Measurements from ENCODE around the gene APOL1. TPM values are rescaled to one million over a fixed set of nuclear protein-coding genes. Genes with fewer than 3 reads are reported as not detected.

APOL1 gene
- total and polyA plus RNA-seq, 3 experiments from 2014 or later: 25.6 to 34.3 (median 32.8) TPM

- H3K4me3 Mint-ChIP-seq: peak overlapping the region in 1 of 7 donors; percentile 37
- peaks cover 0 to 4% (median 0%) of the 10 kb centered on the region in 5 donors for H3K9me3 Mint-ChIP-seq
- Histone ChIP-seq H3K4me1 (ENCODE audit: insufficient read depth, low read length) (peaks cover 31% of the 10 kb centered on the region), H3K36me3 (ENCODE audit: insufficient read depth, low read length) (peaks cover 51% of the 10 kb centered on the region), H3K27ac (ENCODE audit: low read depth, low read length) (no peak overlapping the region), H3K9me3 (ENCODE audit: low read length) (no peaks in the 10 kb centered on the region), H3K27me3 (ENCODE audit: insufficient read depth, low read length, poor library complexity, severe bottlenecking) (no peaks in the 10 kb centered on the region), H3K4me3 (ENCODE audit: low read length) (no peak overlapping the region)
- peaks cover 0 to 1% of the 10 kb centered on the region in 2 donors for H3K27me3 Mint-ChIP-seq
- H3K27ac Mint-ChIP-seq: peak overlapping the region in 6 of 8 donors; percentile 20 to 77 (median 70)
- DNase-seq: no peak
- ChIA-PET POLR2A (no interaction called here), CTCF (no interaction called here)
- peaks cover 54 to 64% (median 61%) of the 10 kb centered on the region in 3 donors for H3K4me1 Mint-ChIP-seq
- peaks cover 25 to 91% (median 37%) of the 10 kb centered on the region in 3 donors for H3K36me3 Mint-ChIP-seq
These were observed 18.7 kb upstream of the APOL1 start for GRCh38 chr22:36234213-36234612.

DNA sequence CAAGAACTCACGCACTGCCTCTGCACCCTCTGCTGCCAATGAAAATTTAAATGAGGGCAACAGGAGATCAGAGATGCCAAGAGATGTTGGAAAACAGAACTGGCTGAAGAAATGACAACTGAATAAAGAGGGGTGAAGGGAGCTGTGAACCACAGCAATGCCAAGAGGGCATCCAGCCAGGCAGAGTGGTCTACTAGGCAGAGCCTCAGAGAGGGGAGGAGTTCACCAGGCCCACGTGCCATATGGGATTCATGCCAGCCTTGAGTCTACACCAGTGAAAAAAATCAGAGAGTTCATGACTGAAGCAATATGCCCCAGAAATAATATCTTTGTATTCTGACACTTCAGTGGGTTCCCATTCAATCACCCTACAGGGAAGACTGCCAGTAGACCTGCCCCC is 18.0 kb upstream of the APOL1 start:
- Histone ChIP-seq H3K36me3 (ENCODE audit: insufficient read depth, low read length) (peaks cover 45% of the 10 kb centered on the region), H3K27me3 (ENCODE audit: insufficient read depth, low read length, poor library complexity, severe bottlenecking) (no peaks in the 10 kb centered on the region), H3K4me3 (ENCODE audit: low read length) (no peak overlapping the region), H3K9me3 (ENCODE audit: low read length) (no peaks in the 10 kb centered on the region), H3K27ac (ENCODE audit: low read depth, low read length) (no peak overlapping the region), H3K4me1 (ENCODE audit: insufficient read depth, low read length) (peaks cover 35% of the 10 kb centered on the region)
- Mint-ChIP-seq H3K9me3 (peaks cover 0 to 4% (median 0%) of the 10 kb centered on the region in 5 donors), H3K36me3 (peaks cover 24 to 86% (median 34%) of the 10 kb centered on the region in 3 donors), H3K4me3 (peak overlapping the region in 6 of 7 donors; percentile 32 to 100 (median 68)), H3K4me1 (peaks cover 61 to 71% (median 68%) of the 10 kb centered on the region in 3 donors), H3K27me3 (peaks cover 0 to 1% of the 10 kb centered on the region in 2 donors), H3K27ac (peak overlapping the region; percentile 42 to 77 (median 69))
- DNase-seq: no peak
- ChIA-PET CTCF (no interaction called here), POLR2A (no interaction called here)

DNA sequence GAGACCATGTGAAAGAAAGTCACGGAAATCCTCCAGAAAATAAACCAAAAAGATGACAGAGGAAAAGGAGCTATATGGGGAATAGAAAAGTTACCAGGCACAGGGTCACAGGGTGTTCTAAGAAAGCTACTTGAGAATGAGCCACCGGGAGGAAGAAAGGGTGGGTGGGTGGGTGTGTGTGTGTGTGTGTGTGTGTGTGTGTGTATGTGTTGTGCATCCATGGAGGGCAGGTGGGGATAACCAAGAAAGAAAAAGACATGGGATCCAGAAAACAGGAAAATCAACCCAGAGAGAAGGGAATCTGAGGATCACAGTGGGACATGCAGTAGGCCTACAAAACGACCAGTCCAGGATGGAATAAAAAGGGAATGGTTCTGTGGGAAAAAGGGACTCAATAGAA is 17.3 kb upstream of the APOL1 start:
- peak overlapping the region in 5 of 8 donors; percentile 47 to 77 (median 68) for H3K27ac Mint-ChIP-seq
- Histone ChIP-seq H3K4me3 (ENCODE audit: low read length) (no peak overlapping the region), H3K9me3 (ENCODE audit: low read length) (no peaks in the 10 kb centered on the region), H3K4me1 (ENCODE audit: insufficient read depth, low read length) (peaks cover 37% of the 10 kb centered on the region), H3K27me3 (ENCODE audit: insufficient read depth, low read length, poor library complexity, severe bottlenecking) (no peaks in the 10 kb centered on the region), H3K27ac (ENCODE audit: low read depth, low read length) (no peak overlapping the region), H3K36me3 (ENCODE audit: insufficient read depth, low read length) (peaks cover 39% of the 10 kb centered on the region)
- ChIA-PET CTCF (interaction anchor here (1.4 kb wide), 1 partner anchor 56 kb away, joined by 3 read pairs; no protein-coding TSS in a partner anchor), POLR2A (no interaction called here)
- peak overlapping the region; percentile 80 to 100 (median 98) for H3K4me3 Mint-ChIP-seq
- H3K9me3 Mint-ChIP-seq: peaks cover 0 to 4% (median 0%) of the 10 kb centered on the region in 5 donors
- peaks cover 0 to 1% of the 10 kb centered on the region in 2 donors for H3K27me3 Mint-ChIP-seq
- peaks cover 61 to 75% (median 70%) of the 10 kb centered on the region in 3 donors for H3K4me1 Mint-ChIP-seq
- peaks cover 24 to 80% (median 34%) of the 10 kb centered on the region in 3 donors for H3K36me3 Mint-ChIP-seq
- DNase-seq: no peak

- peaks cover 61 to 76% (median 70%) of the 10 kb centered on the region in 3 donors for H3K4me1 Mint-ChIP-seq
- H3K27ac ChIP-seq (ENCODE audit: low read depth, low read length): no peak overlapping the region
- H3K36me3 ChIP-seq (ENCODE audit: insufficient read depth, low read length): peaks cover 29% of the 10 kb centered on the region
- peaks cover 0 to 4% (median 0%) of the 10 kb centered on the region in 5 donors for H3K9me3 Mint-ChIP-seq
- no peaks in the 10 kb centered on the region for H3K27me3 ChIP-seq (ENCODE audit: insufficient read depth, low read length, poor library complexity, severe bottlenecking)
- peaks cover 37% of the 10 kb centered on the region for H3K4me1 ChIP-seq (ENCODE audit: insufficient read depth, low read length)
- POLR2A ChIA-PET: no interaction called here
- H3K9me3 ChIP-seq (ENCODE audit: low read length): no peaks in the 10 kb centered on the region
- peak overlapping the region; percentile 91 for H3K4me3 ChIP-seq (ENCODE audit: low read length)
- peak overlapping the region in 7 of 8 donors; percentile 47 to 99 (median 98) for H3K27ac Mint-ChIP-seq
- H3K4me3 Mint-ChIP-seq: peak overlapping the region; percentile 87 to 100 (median 100)
- no peak for DNase-seq
- peaks cover 21 to 69% (median 31%) of the 10 kb centered on the region in 3 donors for H3K36me3 Mint-ChIP-seq
- CTCF ChIA-PET: interaction anchor here (0.6 to 3.8 kb wide), 5 partner anchors 16 to 171 kb away, joined by 3 to 29 read pairs (median 5); partner anchors contain the start of gene APOL1
- peaks cover 0 to 1% of the 10 kb centered on the region in 2 donors for H3K27me3 Mint-ChIP-seq
These were observed 16.3 kb upstream of the APOL1 start for GRCh38 chr22:36236388-36237319.

GRCh38 chr22:36237462-36238372 is 15.2 kb upstream of the APOL1 start:
- Mint-ChIP-seq H3K36me3 (peaks cover 27 to 59% (median 27%) of the 10 kb centered on the region in 3 donors), H3K9me3 (peaks cover 4 to 8% (median 5%) of the 10 kb centered on the region in 5 donors)

GRCh38 chr22:36238373-36239149 is 14.4 kb upstream of the APOL1 start:
- H3K27ac Mint-ChIP-seq: peak overlapping the region; percentile 90 to 100 (median 98)
- CTCF ChIA-PET: interaction anchor here (0.6 to 3.8 kb wide), 26 partner anchors 7 to 248 kb away, joined by 3 to 29 read pairs (median 4); partner anchors contain the start of gene APOL1
- H3K36me3 Mint-ChIP-seq: peaks cover 23 to 51% (median 29%) of the 10 kb centered on the region in 3 donors
- H3K4me3 Mint-ChIP-seq: peak overlapping the region; percentile 96 to 100 (median 100)
- H3K4me1 ChIP-seq (ENCODE audit: insufficient read depth, low read length): peaks cover 37% of the 10 kb centered on the region
- peak overlapping the region; percentile 82 for H3K27ac ChIP-seq (ENCODE audit: low read depth, low read length)
- H3K27me3 ChIP-seq (ENCODE audit: insufficient read depth, low read length, poor library complexity, severe bottlenecking): no peaks in the 10 kb centered on the region
- H3K9me3 ChIP-seq (ENCODE audit: low read length): no peaks in the 10 kb centered on the region
- POLR2A ChIA-PET: interaction anchor here (1.0 to 1.3 kb wide), 3 partner anchors 14 to 82 kb away, joined by 3 to 4 read pairs (median 4); partner anchors contain the start of gene APOL1
- DNase-seq: no peak
- peaks cover 0 to 1% of the 10 kb centered on the region in 2 donors for H3K27me3 Mint-ChIP-seq
- peaks cover 16% of the 10 kb centered on the region for H3K36me3 ChIP-seq (ENCODE audit: insufficient read depth, low read length)
- peaks cover 7 to 13% (median 8%) of the 10 kb centered on the region in 5 donors for H3K9me3 Mint-ChIP-seq
- H3K4me3 ChIP-seq (ENCODE audit: low read length): peak overlapping the region; percentile 91
- H3K4me1 Mint-ChIP-seq: peaks cover 58 to 66% (median 60%) of the 10 kb centered on the region in 3 donors

More at GRCh38 chr22:36237462-36238372, 15.2 kb upstream of the APOL1 start:
- Histone ChIP-seq H3K27me3 (ENCODE audit: insufficient read depth, low read length, poor library complexity, severe bottlenecking) (no peaks in the 10 kb centered on the region), H3K9me3 (ENCODE audit: low read length) (no peaks in the 10 kb centered on the region), H3K4me1 (ENCODE audit: insufficient read depth, low read length) (peaks cover 37% of the 10 kb centered on the region), H3K27ac (ENCODE audit: low read depth, low read length) (peak overlapping the region; percentile 61), H3K4me3 (ENCODE audit: low read length) (peak overlapping the region; percentile 91), H3K36me3 (ENCODE audit: insufficient read depth, low read length) (peaks cover 23% of the 10 kb centered on the region)
- H3K4me1 Mint-ChIP-seq: peaks cover 61 to 70% (median 64%) of the 10 kb centered on the region in 3 donors
- H3K27me3 Mint-ChIP-seq: peaks cover 0 to 1% of the 10 kb centered on the region in 2 donors
- POLR2A ChIA-PET: interaction anchor here (1.0 kb wide), 1 partner anchor 15 kb away, joined by 4 read pairs; the partner anchor contains the start of gene APOL1
- H3K27ac Mint-ChIP-seq: peak overlapping the region; percentile 90 to 100 (median 98)
- H3K4me3 Mint-ChIP-seq: peak overlapping the region; percentile 96 to 100 (median 100)
- no peak for DNase-seq
- CTCF ChIA-PET: interaction anchor here (1.0 to 3.8 kb wide), 10 partner anchors 10 to 172 kb away, joined by 3 to 29 read pairs (median 6); partner anchors contain the start of gene APOL1

Data from CD8-positive, alpha-beta memory T cell (primary cell).